Thyroid gland (tissue), 4 donors: Measurements from ENCODE around the gene KCNJ12. TPM values are rescaled to one million over a fixed set of nuclear protein-coding genes. Genes with fewer than 3 reads are reported as not detected.
"Not testable (repeated sequence)": the region's sequence is repeated elsewhere in the genome, so short reads cannot be mapped to it uniquely, and the experiment has no call there.

ENCODE experiments used
- DNase-seq, 2 donors: peaks; one replicate each; pipeline ENCODE4 v3.0.0-alpha.2; 2019
- H3K27ac ChIP-seq, 3 donors: fragments of 200-600 bp; sonication (generic); 1 replicate in 2 of 3; 2 replicates in 1 of 3; pipeline ENCODE4 v1.5.1; 2016 to 2019; ENCODE audit warnings: mild to moderate bottlenecking in 1 of 3, moderate library complexity in 1 of 3
- H3K27me3 ChIP-seq: fragments of 200-600 bp; sonication (generic); one replicate; pipeline ENCODE4 v1.5.1; 2019
- H3K36me3 ChIP-seq, 2 donors: fragments of 200-600 bp; sonication (generic); one replicate each; pipeline ENCODE4 v1.5.1; 2016 to 2019
- H3K4me1 ChIP-seq, 2 donors: fragments of 200-600 bp; sonication (generic); one replicate each; pipeline ENCODE4 v1.5.1; 2017 to 2019
- H3K4me3 ChIP-seq, 3 donors: fragments of 200-600 bp; sonication (generic); replicated peaks in 1 of 3; 1 replicate in 2 of 3; 2 replicates in 1 of 3; pipeline ENCODE4 v1.5.1; 2016; ENCODE audit warnings: mild to moderate bottlenecking in 1 of 3
- H3K9me3 ChIP-seq: fragments of 200-600 bp; sonication (generic); one replicate; pipeline ENCODE4 v1.5.1; 2017
- POLR2A ChIP-seq, 2 donors: fragments of 450-650 bp; IDR thresholded peaks; one replicate each; pipeline ENCODE4 v1.6.1; 2017; ENCODE audit warnings: antibody characterized with exemption in 2 of 2, mild to moderate bottlenecking in 2 of 2, moderate library complexity in 1 of 2
- WGBS, 2 donors: methylation state at CpG; one replicate each; pipeline ENCODE4 v1.1.5; 2017; 5-methylcytosine and 5-hydroxymethylcytosine counted together
- intact Hi-C: fragments of 100-400 bp; cut with DNase I; formaldehyde crosslinking; loops from one replicate; pipeline ENCODE4 v1.15.1; 2023
- total RNA-seq, 4 donors: library from RNA; depleted of rRNA; stranded (reverse); fragments of >200 nt; gene quantifications; one replicate each; pipeline ENCODE4 v1.2.3, GENCODE V29; 2016
- TF ChIP-seq, protein P1 (sequence below), 6 experiments: fragments of 200-600 bp in 3 of 6; fragments of 450-650 bp in 3 of 6; sonication (generic) in 3 of 6; IDR thresholded peaks; one replicate each; pipeline ENCODE4 v1.5.1; 2016 to 2019; ENCODE audit warnings: antibody characterized with exemption in 6 of 6, mild to moderate bottlenecking in 2 of 6, inconsistent platforms in 1 of 6, moderate library complexity in 1 of 6

The KCNJ12 gene
- total RNA-seq, 4 donors from 2014 or later, result 0.56 to 2.7 (median 2.3) TPM

DNA sequence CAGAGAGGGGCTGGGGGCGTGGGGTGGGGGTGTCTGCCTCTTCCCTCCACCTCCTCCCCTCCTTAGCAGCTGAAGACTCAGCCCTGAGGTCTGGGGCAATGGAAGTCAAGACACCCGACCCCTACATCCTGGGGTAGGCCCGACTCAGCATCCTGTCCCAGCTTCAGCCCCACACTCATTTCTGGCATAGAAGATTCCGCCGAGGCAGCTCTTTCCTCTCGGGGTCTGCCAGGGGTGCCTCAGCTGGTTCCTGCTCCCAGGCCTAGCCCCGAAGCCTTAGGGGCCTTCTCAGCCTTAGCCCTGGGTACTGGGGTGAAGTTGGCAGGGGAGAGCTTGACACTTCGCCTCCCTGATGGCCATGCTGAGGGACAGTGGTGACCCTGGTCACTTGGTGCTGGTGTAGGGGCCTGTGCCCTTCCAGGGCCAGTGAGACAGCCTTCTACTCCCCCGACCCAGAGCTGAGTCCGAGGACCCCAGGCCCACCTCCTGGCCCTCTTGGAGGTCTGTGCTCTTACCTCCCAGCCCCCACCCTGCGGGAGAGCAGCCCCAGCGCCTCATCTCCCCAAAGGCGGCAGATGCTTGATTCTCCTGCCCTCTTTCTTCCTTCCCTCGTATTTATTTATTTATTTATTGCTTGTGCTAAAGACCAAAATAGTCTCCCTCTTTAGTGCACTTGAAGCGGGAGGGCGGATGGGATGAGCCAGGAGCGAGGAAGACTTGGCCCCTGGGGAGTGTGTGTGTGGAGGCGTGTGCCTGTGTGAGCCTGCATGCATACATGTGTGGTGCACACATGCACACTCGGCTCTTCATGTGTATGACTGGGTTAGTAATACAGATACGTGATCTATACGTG is 42.5 kb downstream of the KCNJ12 start:
- no peak for TF ChIP-seq POLR2A (IDR thresholded peaks at IDR 0.05)
- TF ChIP-seq, protein P1, sequence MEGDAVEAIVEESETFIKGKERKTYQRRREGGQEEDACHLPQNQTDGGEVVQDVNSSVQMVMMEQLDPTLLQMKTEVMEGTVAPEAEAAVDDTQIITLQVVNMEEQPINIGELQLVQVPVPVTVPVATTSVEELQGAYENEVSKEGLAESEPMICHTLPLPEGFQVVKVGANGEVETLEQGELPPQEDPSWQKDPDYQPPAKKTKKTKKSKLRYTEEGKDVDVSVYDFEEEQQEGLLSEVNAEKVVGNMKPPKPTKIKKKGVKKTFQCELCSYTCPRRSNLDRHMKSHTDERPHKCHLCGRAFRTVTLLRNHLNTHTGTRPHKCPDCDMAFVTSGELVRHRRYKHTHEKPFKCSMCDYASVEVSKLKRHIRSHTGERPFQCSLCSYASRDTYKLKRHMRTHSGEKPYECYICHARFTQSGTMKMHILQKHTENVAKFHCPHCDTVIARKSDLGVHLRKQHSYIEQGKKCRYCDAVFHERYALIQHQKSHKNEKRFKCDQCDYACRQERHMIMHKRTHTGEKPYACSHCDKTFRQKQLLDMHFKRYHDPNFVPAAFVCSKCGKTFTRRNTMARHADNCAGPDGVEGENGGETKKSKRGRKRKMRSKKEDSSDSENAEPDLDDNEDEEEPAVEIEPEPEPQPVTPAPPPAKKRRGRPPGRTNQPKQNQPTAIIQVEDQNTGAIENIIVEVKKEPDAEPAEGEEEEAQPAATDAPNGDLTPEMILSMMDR (IDR thresholded peaks at IDR 0.05), result no peak
- Histone ChIP-seq H3K27ac (no peak overlapping the region), H3K9me3 (no peaks in the 10 kb centered on the region), H3K36me3 (no peaks in the 10 kb centered on the region), H3K27me3 (no peaks in the 10 kb centered on the region), H3K4me1 (no peaks in the 10 kb centered on the region), H3K4me3 (no peak overlapping the region)
- DNase-seq, result no peak
- 85 to 87% methylated on average over 16 to 18 of the region's 21 CpGs for WGBS, 2 donors
- intact Hi-C loops, result no loop called here

DNA sequence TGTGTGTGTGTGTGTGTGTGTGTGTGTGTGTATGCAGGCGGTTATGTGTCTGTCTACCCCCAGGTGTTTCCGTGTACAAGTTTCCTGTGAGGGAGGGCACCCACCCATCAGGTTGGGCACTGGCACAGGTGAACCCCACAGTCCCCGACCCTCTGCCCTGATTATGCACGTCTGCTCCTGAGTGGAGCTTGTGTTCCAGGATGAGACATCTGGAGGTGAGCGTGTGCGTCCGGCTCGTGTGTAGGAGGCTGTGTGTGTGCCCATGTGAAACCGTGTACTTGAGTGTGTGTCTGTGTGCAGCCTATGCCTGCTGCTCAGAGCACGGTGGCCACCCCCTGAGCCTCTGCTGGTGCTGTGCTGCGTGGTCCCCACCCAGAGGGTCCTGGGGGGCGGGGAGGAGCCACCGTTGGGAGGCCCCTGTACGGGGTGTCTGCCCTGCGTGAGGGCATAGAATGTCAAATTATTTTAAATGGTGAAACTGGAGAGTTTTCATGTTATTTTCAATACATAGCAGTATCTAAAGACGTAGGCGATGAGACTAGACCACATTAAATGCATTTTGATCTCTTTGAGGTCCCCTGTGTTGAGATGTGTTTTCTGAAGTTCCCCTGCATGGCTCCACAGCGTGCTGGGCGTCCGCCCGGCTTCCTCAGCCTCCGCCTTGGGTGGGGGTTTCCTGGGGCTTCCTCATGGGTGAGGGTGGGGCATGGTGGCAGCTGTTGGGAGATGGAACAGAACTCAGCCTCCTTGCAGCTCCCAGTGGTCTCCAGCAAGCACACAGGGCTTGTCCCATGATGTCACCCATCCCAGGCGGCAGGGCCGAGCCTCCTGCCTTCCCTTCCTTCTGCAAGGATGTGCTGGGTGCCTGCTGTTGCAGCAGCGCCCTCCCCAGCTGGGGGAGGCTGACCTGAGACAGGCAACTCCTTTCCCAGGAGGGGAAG is 43.4 kb downstream of the KCNJ12 start:
- H3K27ac ChIP-seq, result no peak overlapping the region
- no peaks in the 10 kb centered on the region for H3K9me3 ChIP-seq
- 69 to 85% methylated on average over 15 to 22 of the region's 25 CpGs for WGBS, 2 donors
- H3K27me3 ChIP-seq, result no peaks in the 10 kb centered on the region
- TF ChIP-seq, protein P1 (IDR thresholded peaks at IDR 0.05), result no peak
- no peak for TF ChIP-seq POLR2A (IDR thresholded peaks at IDR 0.05)
- DNase-seq, result no peak
- H3K4me3 ChIP-seq, result no peak overlapping the region
- intact Hi-C loops, result no loop called here
- H3K4me1 ChIP-seq, result no peaks in the 10 kb centered on the region
- H3K36me3 ChIP-seq, result no peaks in the 10 kb centered on the region

DNA sequence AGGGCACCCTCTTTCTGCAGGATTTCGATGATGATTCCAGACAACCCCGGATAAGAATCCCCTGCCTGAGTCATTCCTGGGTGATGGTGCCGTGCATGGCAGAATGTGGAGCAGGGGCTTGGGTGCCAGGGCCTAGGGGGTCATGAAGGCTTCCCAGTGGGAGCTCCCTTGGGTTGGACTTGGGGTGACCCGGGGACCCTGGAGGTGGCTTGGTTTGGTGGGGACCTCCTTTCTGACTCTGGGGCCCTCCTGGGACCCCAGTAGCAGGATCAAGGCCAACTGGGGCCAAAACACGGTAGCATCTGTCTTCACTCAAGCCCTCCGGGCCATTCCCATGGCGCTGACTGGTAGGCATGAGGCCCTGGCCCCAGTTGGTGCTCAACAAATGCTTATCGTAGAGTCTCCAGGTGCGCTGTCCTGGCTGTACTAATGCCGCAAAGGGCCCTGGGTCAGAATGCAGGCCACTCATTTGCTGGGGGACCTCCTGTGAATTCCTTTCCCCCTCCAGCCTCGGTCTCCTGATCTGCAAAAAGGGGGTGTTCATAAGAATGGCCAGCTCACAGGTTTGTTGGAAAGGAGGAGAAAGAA is 44.4 kb downstream of the KCNJ12 start:
- H3K27me3 ChIP-seq, H3K9me3 ChIP-seq, H3K4me1 ChIP-seq, H3K27ac ChIP-seq, H3K4me3 ChIP-seq, intact Hi-C loops, H3K36me3 ChIP-seq, DNase-seq: not testable (repeated sequence)
- WGBS, 2 donors, result 76 to 98% methylated on average over 7 to 10 of the region's 11 CpGs

DNA sequence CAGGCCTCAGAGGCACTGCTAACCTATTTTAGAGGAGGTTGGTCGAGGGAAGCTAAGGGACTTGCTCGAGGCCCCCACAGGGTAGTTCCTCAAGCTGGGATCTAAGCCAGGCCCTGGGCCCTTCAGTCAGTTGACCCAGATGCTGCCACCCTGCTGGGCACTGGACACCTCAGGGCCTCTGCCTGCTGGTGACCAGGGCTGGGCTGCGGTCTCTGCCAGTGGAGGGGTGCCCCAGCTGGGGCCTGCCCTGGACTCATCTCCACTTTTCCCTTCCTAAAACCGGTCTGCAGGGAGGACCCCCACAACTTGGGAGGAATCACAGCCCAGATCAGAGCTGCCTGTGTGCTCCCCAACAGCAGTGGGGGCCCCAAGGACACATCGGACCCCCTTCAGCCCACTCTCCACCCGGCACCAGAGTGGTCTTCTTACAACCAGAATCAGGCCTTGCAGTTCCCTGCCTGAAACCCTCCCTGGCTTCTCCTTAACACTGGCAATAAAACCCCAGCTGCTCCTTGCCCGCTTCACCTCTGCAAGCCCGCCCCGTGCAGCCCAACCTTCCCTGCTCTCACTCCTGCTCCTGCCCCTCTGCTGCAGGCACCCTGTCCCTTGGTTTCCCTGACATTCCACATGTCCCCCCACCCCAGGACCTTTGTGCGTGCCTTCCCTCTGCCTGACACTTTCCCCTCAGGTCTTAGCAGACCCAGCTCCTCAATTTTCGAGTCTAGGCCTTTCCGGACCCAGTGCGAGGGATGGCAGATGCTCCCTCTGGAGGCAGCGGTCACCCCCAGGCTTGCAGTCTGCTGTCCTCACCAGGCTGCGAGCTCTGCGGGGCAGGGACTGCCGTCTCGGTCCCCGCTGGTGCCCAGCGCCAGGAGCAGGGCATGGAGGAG is 45.5 kb downstream of the KCNJ12 start:
- WGBS, 2 donors, result 88% methylated on average over 12 to 18 of the region's 20 CpGs
- intact Hi-C loops, DNase-seq, H3K27me3 ChIP-seq, H3K4me3 ChIP-seq, H3K4me1 ChIP-seq, H3K27ac ChIP-seq, H3K9me3 ChIP-seq, H3K36me3 ChIP-seq: not testable (repeated sequence)

DNA sequence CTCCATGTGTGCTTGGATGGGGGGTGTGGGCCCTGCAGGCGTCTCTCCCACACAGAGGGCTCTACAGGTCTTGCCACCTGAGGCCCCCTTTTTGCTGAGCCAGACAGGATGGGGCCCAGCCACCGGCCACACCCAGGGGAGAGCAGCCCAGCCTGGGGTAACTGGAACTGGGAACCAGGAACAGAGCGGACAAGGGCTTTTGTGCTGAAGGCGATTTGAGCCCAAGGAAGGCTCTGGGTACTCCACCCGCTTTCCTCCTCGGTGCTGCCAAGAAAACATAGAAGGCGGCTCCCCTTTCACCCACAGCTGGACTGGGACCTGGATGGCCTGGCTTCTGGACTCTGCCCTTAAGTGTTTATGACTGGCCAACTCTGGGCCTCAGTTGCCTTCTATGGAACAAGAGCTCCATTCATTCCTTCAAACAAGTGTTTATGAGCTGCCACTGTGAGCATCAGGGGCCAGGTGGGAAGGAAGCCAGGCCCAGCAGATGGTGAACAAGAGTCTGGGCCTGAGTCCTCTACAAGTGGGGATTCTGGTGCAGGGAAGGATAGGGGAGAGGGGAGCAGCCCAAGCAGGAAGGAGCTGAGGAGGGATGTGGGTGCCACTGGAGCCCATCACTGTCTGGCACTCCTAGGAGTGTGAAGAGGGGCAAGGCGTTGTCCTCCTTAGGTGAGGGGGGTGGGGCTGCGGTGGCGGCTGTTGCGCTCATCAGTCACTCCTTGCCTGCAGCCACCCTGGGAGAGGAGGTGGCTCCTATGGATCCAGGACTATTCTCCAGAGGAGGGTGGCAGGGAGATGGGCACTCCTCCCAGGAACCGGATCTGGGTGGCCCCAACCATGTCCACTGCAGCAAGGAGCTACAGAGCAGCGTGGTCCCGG is 46.4 kb downstream of the KCNJ12 start:
- DNase-seq, intact Hi-C loops, H3K4me3 ChIP-seq, H3K9me3 ChIP-seq, H3K36me3 ChIP-seq, H3K4me1 ChIP-seq, H3K27me3 ChIP-seq, H3K27ac ChIP-seq: not testable (repeated sequence)
- 80 to 84% methylated on average over 7 to 8 of the region's 14 CpGs for WGBS, 2 donors

DNA sequence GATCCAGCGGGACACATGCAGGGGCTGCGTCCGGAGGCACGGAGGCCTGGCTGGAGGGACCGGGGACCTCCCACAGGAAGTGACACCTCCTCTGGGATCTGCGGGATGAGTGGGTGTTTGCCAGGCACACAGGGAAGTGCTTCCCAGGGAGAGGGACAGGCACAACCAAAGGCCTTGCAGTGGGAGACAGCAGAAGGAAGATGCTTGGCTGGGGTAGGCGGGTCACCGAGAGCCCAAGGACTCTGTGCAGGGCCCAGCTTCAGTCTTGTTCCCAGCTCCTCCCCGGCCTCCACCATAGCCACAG is 47.0 kb downstream of the KCNJ12 start:
- H3K27ac ChIP-seq, H3K4me1 ChIP-seq, H3K36me3 ChIP-seq, intact Hi-C loops, DNase-seq, H3K27me3 ChIP-seq, H3K4me3 ChIP-seq, H3K9me3 ChIP-seq: not testable (repeated sequence)
- WGBS, 2 donors, result 72 to 87% methylated on average over 7 to 8 of the region's 9 CpGs

DNA sequence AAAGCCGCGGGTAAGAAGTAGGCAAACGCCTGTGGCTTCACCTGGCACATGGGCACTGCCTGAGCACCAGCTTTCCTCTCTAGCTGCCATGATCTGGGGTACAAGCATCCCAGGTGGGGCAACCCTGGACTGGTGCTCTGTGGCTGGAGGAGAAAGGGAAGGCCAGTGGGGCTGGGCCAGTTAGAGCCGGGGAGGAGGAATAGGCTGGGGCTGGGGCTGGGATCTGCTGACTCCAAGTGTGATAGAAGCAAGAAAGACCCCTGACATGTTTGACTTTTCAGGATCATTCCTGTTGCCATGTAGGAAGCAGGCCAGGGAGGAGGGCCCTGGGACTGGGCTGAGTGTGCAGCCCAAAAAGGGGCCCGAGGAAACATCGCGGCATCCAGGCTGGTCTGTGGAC is 48.5 kb downstream of the KCNJ12 start:
- intact Hi-C loops, H3K27ac ChIP-seq, DNase-seq, H3K27me3 ChIP-seq, H3K4me1 ChIP-seq, H3K36me3 ChIP-seq, H3K4me3 ChIP-seq, H3K9me3 ChIP-seq: not testable (repeated sequence)
- 86 to 89% methylated on average over 7 of the region's 7 CpGs for WGBS, 2 donors
